ENCODE data around the gene CACNA2D1. TPM values are rescaled to one million over a fixed set of nuclear protein-coding genes. Genes with fewer than 3 reads are reported as not detected.
"Not testable (repeated sequence)": the region's sequence is repeated elsewhere in the genome, so short reads cannot be mapped to it uniquely, and the experiment has no call there.

Gene CACNA2D1
- total RNA-seq, 4 donors from 2014 or later: 0.30 to 12.8 (median 2.4) TPM

GRCh38 chr7:82438521-82438920 is 5.1 kb downstream of the CACNA2D1 start:
- intact Hi-C loops (cut with DNase I): no loop called here
- Histone ChIP-seq H3K27me3 (peaks cover 0 to 3% (median 0%) of the 10 kb centered on the region in 4 donors), H3K9me3 (no peaks in the 10 kb centered on the region), H3K4me1 (peaks cover 3 to 19% (median 4%) of the 10 kb centered on the region in 3 donors), H3K36me3 (no peaks in the 10 kb centered on the region), H3K4me3 (no peak overlapping the region), H3K27ac (no peak overlapping the region)
- WGBS, 2 donors: 83 to 87% methylated on average over 5 of the region's 5 CpGs
- no peak for DNase-seq
- TF ChIP-seq POLR2A (IDR thresholded peaks at IDR 0.05): no peak
- TF ChIP-seq CTCF (IDR thresholded peaks at IDR 0.05): no peak

- WGBS, 2 donors: 86 to 88% methylated on average over 5 of the region's 5 CpGs
- Histone ChIP-seq H3K9me3 (no peaks in the 10 kb centered on the region), H3K27me3 (no peaks in the 10 kb centered on the region), H3K4me3 (no peak overlapping the region), H3K36me3 (no peaks in the 10 kb centered on the region), H3K27ac (no peak overlapping the region), H3K4me1 (no peaks in the 10 kb centered on the region)
- TF ChIP-seq CTCF (IDR thresholded peaks at IDR 0.05) (no peak), POLR2A (IDR thresholded peaks at IDR 0.05) (no peak)
- no peak for DNase-seq
- intact Hi-C loops (cut with DNase I): no loop called here
These were observed 7.8 kb downstream of the CACNA2D1 start for GRCh38 chr7:82435769-82436168.

DNA sequence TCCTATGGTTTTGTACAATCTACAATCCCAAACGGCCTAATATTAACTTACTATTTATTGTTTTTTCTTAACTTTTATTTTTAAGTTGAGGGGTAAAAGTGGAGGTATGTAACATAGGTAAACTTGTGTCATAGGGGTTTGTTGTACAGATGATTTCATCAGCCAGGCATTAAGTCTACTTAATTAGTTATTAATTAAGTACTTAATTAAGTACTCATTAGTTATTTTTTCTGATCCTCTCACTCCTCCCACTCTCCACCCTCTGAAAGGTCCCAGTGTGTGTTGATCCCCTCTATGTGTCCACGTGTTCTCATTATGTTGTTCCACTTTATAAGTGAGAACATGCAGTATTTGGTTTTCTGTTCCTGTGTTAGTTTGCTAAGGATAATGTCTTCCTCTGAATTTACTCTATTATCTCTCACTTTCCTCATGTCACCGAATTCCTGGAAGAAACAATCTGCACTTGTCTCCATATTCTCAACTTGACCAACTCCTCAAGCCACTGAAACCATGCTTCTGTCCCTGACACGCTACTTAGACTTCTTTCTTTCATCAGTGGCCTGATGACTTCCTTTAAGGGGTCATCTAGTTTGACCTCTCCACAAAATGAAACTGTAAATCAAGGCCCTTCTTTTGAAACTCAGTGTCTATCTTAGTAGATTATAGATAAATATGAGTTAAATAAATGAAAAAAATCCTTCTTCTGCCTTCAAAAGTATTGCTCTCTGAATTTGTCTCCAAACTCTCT is 9.1 kb downstream of the CACNA2D1 start:
- Histone ChIP-seq H3K36me3 (no peaks in the 10 kb centered on the region), H3K4me1 (no peaks in the 10 kb centered on the region), H3K4me3 (no peak overlapping the region), H3K27me3 (no peaks in the 10 kb centered on the region), H3K27ac (no peak overlapping the region), H3K9me3 (no peaks in the 10 kb centered on the region)
- WGBS, 2 donors: 73 to 86% methylated on average over 4 of the region's 4 CpGs
- DNase-seq: no peak
- intact Hi-C loops (cut with DNase I): no loop called here
- TF ChIP-seq POLR2A (IDR thresholded peaks at IDR 0.05) (no peak), CTCF (IDR thresholded peaks at IDR 0.05) (no peak)

GRCh38 chr7:82433507-82433906 is 10.1 kb downstream of the CACNA2D1 start:
- WGBS, 2 donors: 53 to 83% methylated on average over 1 of the region's 1 CpG
- Histone ChIP-seq H3K27ac (no peak overlapping the region), H3K36me3 (no peaks in the 10 kb centered on the region), H3K4me1 (no peaks in the 10 kb centered on the region), H3K9me3 (no peaks in the 10 kb centered on the region), H3K4me3 (no peak overlapping the region), H3K27me3 (no peaks in the 10 kb centered on the region)
- intact Hi-C loops (cut with DNase I): no loop called here
- TF ChIP-seq POLR2A (IDR thresholded peaks at IDR 0.05) (no peak), CTCF (IDR thresholded peaks at IDR 0.05) (no peak)
- no peak for DNase-seq

- H3K9me3 ChIP-seq; H3K27ac ChIP-seq; DNase-seq; H3K36me3 ChIP-seq; H3K4me1 ChIP-seq; intact Hi-C loops (cut with DNase I); H3K27me3 ChIP-seq; H3K4me3 ChIP-seq: not testable (repeated sequence)
- WGBS, 2 donors: 89 to 96% methylated on average over 9 of the region's 9 CpGs
These were observed 10.8 kb downstream of the CACNA2D1 start for GRCh38 chr7:82432743-82433142.
